ENCODE data around the gene RS1. TPM values are rescaled to one million over a fixed set of nuclear protein-coding genes. Genes with fewer than 3 reads are reported as not detected.

RS1 gene
- total and polyA plus RNA-seq, 10 of the 15 experiments (the other 5 are each of a cell fraction or from before 2014, with no cell fraction given): 0.04 to 0.26 TPM; not detected in 8

DNA sequence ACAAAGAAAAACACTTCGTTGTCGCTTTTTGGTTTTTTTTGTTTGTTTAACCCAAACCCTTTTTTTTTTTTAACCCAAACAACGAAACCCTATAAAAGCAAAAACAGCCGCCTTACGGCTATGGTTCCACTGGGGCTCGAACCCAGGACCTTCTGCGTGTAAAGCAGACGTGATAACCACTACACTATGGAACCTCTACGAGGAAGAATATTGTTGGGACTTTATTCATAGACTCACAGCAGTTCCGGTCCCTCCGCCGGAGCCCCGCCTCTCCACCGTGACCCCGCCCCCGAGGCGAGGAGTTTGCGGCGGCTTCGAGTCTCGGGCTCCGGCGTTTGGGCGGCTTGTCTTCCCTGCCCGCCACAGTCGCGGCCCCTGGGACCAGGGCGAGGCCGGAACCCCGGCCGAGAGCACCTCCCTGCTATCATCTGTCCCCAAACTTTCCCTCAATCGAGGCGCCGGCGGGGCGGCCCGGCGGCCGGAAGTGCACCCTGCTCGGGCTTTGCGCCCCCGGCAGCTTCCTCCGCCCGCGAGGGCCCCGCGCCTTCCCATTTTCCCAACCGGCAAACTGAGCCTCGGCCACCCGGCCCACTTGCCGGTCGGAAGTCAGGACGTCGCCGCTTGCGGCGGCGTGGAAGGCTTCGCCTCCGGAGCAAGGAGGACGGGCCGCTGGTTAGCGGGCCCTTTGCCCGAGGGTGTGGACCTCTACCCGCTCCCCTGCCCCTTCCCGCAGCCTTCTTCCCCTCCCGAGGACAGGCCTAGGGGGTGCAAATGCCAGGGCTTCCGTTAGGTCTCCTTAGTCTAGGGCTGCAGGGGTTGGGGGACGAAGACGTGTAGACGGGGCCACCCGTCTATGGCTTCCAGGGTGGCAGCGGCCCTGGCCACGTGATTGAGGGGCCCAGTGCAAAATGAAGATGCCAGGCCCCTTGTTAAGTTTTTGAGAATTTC, 3.2 kb upstream of the RS1 start (continued):
- TF ChIP-seq, protein P1, sequence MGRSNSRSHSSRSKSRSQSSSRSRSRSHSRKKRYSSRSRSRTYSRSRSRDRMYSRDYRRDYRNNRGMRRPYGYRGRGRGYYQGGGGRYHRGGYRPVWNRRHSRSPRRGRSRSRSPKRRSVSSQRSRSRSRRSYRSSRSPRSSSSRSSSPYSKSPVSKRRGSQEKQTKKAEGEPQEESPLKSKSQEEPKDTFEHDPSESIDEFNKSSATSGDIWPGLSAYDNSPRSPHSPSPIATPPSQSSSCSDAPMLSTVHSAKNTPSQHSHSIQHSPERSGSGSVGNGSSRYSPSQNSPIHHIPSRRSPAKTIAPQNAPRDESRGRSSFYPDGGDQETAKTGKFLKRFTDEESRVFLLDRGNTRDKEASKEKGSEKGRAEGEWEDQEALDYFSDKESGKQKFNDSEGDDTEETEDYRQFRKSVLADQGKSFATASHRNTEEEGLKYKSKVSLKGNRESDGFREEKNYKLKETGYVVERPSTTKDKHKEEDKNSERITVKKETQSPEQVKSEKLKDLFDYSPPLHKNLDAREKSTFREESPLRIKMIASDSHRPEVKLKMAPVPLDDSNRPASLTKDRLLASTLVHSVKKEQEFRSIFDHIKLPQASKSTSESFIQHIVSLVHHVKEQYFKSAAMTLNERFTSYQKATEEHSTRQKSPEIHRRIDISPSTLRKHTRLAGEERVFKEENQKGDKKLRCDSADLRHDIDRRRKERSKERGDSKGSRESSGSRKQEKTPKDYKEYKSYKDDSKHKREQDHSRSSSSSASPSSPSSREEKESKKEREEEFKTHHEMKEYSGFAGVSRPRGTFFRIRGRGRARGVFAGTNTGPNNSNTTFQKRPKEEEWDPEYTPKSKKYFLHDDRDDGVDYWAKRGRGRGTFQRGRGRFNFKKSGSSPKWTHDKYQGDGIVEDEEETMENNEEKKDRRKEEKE (IDR thresholded peaks at IDR 0.05): no peak
- peak; percentile 49; the same call in 1 of the 2 replicates for TF ChIP-seq NBN (IDR thresholded peaks at IDR 0.05)
- TF ChIP-seq NFYB (IDR thresholded peaks at IDR 0.05; ENCODE audit: insufficient read depth, low read depth, low read length): no peak
- TF ChIP-seq, protein P2, sequence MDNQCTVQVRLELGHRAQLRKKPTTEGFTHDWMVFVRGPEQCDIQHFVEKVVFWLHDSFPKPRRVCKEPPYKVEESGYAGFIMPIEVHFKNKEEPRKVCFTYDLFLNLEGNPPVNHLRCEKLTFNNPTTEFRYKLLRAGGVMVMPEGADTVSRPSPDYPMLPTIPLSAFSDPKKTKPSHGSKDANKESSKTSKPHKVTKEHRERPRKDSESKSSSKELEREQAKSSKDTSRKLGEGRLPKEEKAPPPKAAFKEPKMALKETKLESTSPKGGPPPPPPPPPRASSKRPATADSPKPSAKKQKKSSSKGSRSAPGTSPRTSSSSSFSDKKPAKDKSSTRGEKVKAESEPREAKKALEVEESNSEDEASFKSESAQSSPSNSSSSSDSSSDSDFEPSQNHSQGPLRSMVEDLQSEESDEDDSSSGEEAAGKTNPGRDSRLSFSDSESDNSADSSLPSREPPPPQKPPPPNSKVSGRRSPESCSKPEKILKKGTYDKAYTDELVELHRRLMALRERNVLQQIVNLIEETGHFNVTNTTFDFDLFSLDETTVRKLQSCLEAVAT (IDR thresholded peaks at IDR 0.05): no peak
- peak; percentile 94 for TF ChIP-seq TARDBP (IDR thresholded peaks at IDR 0.05; ENCODE audit: borderline replicate concordance)
- TF ChIP-seq ZSCAN29 (IDR thresholded peaks at IDR 0.05): peak; percentile 66
- TF ChIP-seq SREBF1 (IDR thresholded peaks at IDR 0.05; ENCODE audit: low read length): no peak
- no peak for TF ChIP-seq NR2C1 (IDR thresholded peaks at IDR 0.05)
- TF ChIP-seq, protein P3, sequence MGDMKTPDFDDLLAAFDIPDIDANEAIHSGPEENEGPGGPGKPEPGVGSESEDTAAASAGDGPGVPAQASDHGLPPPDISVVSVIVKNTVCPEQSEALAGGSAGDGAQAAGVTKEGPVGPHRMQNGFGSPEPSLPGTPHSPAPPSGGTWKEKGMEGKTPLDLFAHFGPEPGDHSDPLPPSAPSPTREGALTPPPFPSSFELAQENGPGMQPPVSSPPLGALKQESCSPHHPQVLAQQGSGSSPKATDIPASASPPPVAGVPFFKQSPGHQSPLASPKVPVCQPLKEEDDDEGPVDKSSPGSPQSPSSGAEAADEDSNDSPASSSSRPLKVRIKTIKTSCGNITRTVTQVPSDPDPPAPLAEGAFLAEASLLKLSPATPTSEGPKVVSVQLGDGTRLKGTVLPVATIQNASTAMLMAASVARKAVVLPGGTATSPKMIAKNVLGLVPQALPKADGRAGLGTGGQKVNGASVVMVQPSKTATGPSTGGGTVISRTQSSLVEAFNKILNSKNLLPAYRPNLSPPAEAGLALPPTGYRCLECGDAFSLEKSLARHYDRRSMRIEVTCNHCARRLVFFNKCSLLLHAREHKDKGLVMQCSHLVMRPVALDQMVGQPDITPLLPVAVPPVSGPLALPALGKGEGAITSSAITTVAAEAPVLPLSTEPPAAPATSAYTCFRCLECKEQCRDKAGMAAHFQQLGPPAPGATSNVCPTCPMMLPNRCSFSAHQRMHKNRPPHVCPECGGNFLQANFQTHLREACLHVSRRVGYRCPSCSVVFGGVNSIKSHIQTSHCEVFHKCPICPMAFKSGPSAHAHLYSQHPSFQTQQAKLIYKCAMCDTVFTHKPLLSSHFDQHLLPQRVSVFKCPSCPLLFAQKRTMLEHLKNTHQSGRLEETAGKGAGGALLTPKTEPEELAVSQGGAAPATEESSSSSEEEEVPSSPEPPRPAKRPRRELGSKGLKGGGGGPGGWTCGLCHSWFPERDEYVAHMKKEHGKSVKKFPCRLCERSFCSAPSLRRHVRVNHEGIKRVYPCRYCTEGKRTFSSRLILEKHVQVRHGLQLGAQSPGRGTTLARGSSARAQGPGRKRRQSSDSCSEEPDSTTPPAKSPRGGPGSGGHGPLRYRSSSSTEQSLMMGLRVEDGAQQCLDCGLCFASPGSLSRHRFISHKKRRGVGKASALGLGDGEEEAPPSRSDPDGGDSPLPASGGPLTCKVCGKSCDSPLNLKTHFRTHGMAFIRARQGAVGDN (IDR thresholded peaks at IDR 0.05): peak; percentile 62
- 0 out of 2 replicates have a peak, but pooled peaks have one; percentile 44 for TF ChIP-seq PAX5 (IDR thresholded peaks at IDR 0.05; ENCODE audit: borderline replicate concordance, low read depth, low read length)
- TF ChIP-seq IKZF1 (conservative IDR thresholded peaks at IDR 0.05): peak; percentile 55
- TF ChIP-seq, protein P4, sequence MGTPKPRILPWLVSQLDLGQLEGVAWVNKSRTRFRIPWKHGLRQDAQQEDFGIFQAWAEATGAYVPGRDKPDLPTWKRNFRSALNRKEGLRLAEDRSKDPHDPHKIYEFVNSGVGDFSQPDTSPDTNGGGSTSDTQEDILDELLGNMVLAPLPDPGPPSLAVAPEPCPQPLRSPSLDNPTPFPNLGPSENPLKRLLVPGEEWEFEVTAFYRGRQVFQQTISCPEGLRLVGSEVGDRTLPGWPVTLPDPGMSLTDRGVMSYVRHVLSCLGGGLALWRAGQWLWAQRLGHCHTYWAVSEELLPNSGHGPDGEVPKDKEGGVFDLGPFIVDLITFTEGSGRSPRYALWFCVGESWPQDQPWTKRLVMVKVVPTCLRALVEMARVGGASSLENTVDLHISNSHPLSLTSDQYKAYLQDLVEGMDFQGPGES (IDR thresholded peaks at IDR 0.05): no peak
- TF ChIP-seq IKZF2 (IDR thresholded peaks at IDR 0.05): 0 out of 4 replicates have a peak, but pooled peaks of 1 of the 2 experiments have one; percentile 21
- 0 out of 2 replicates have a peak, but pooled peaks have one; percentile 24 for TF ChIP-seq BACH1 (IDR thresholded peaks at IDR 0.05; ENCODE audit: borderline replicate concordance)
- TF ChIP-seq POLR2A (IDR thresholded peaks at IDR 0.05; ENCODE audit: low read depth, low read length): peak; percentile 70
- TF ChIP-seq, protein P5, sequence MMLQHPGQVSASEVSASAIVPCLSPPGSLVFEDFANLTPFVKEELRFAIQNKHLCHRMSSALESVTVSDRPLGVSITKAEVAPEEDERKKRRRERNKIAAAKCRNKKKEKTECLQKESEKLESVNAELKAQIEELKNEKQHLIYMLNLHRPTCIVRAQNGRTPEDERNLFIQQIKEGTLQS (IDR thresholded peaks at IDR 0.05; ENCODE audit: borderline replicate concordance, extremely low read depth, low read depth, low read length): peak; percentile 4; the same call in 1 of the 2 replicates

All from GM12878 (cell line).